ENCODE data around the gene TRIM3.

The TRIM3 gene

DNA sequence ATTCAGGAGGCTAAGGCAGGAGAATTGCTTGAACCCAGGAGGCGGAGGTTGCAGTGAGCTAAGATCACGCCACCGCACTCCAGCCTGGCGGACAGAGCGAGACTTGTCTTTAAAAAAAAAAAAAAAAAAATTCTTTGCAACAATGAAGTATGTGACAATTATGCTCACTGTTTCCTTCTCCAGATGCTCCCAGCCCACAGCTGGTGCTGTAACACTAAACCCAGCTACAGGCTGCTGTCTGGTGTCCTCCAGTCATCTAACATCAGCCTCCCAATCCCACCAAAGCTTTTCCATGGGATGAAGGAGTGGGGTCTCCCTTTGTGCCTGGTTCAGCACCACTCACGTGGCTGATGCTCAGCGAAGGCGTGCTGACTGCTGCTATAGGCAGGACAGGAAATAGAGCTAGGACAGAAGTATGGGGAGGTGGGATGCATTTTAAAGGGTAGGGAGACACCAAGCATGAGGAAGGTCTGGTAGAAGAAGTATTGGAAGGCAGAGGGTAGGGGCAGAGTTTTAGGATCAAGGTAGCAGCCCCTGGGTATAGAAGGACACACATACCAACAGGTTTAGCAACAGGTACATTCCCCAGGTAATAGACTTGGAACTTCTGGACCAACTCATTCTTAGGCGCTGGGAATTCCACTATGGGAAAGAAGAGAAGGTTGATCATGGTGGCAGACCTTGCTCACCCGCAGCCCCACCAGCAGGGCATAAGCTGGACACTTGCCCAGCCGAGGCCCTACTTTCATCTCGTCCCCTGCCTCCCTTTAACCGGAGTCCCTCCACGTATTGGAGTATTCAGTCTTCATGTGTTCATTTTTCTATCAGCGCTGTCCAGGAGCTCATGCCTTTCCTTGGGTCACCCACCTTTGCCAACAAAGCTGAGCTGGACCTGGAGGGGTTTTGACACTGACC, 73.1 kb downstream of the TRIM3 start:
- no peak for DNase-seq
